GM10847 (cell line): Measurements from ENCODE around the gene PEX6.

Experiments
- POLR2A ChIP-seq: IDR thresholded peaks from 2 replicates; pipeline ENCODE4 v1.6.1; 2011; ENCODE audit not compliant: insufficient read length; ENCODE audit errors: extremely low read depth

PEX6 gene

GRCh38 chr6:42979523-42980177 is 669 bp upstream of the PEX6 start:
- TF ChIP-seq POLR2A, result no peak

GRCh38 chr6:42978487-42978838 is 518 bp downstream of the PEX6 start:
- no peak for TF ChIP-seq POLR2A

GRCh38 chr6:42974919-42975505 is 4.0 kb downstream of the PEX6 start:
- TF ChIP-seq POLR2A, result no peak

GRCh38 chr6:42973926-42974325 is 5.1 kb downstream of the PEX6 start:
- no peak for TF ChIP-seq POLR2A

- TF ChIP-seq POLR2A, result no peak
Observed at GRCh38 chr6:42971746-42972327, 7.1 kb downstream of the PEX6 start.

GRCh38 chr6:42970871-42971612 is 7.9 kb downstream of the PEX6 start:
- no peak for TF ChIP-seq POLR2A

- no peak for TF ChIP-seq POLR2A
Observed at GRCh38 chr6:42969934-42970333, 9.0 kb downstream of the PEX6 start.

- no peak for TF ChIP-seq POLR2A
Observed at GRCh38 chr6:42969431-42969830, 9.6 kb downstream of the PEX6 start.

- TF ChIP-seq POLR2A, result no peak
Observed at GRCh38 chr6:42968783-42969182, 10.2 kb downstream of the PEX6 start.

- TF ChIP-seq POLR2A, result no peak
Observed at GRCh38 chr6:42968126-42968701, 10.8 kb downstream of the PEX6 start.

GRCh38 chr6:42967228-42967627 is 11.8 kb downstream of the PEX6 start:
- no peak for TF ChIP-seq POLR2A

- no peak for TF ChIP-seq POLR2A
Observed at GRCh38 chr6:42966571-42966970, 12.4 kb downstream of the PEX6 start.

- no peak for TF ChIP-seq POLR2A
Observed at GRCh38 chr6:42963855-42964605, 15.0 kb downstream of the PEX6 start.

GRCh38 chr6:42963179-42963854 is 15.7 kb downstream of the PEX6 start:
- no peak for TF ChIP-seq POLR2A
